Kidney (tissue), 14 donors: ENCODE results near the gene OSBPL2. TPM values are rescaled to one million over a fixed set of nuclear protein-coding genes. Genes with fewer than 3 reads are reported as not detected.

Source experiments
- DNase-seq, 5 donors: peaks; one replicate each; pipeline ENCODE4 v3.0.0-alpha.2; 2013 to 2020
- FAIRE-seq: peaks from 2 replicates; lab custom pipeline; 2012; peaks lifted over from hg19 to GRCh38; lab: Jason Lieb, UNC
- H3K27ac ChIP-seq, 2 donors: one replicate each; pipeline ENCODE4 v1.7.0; 2013; ENCODE audit warnings: low read depth in 2 of 2, low read length in 2 of 2, inconsistent platforms in 1 of 2
- H3K27me3 ChIP-seq: one replicate; pipeline ENCODE4 v1.7.1; 2013; ENCODE audit warnings: low read length, inconsistent platforms; ENCODE audit not compliant: control insufficient read depth, insufficient read depth
- H3K36me3 ChIP-seq, 3 donors: one replicate each; pipeline versions ENCODE4 v1.7.0 to v1.7.1; 2013; ENCODE audit warnings: low read length in 3 of 3, control low read depth in 1 of 3, inconsistent platforms in 1 of 3; ENCODE audit not compliant: insufficient read depth in 3 of 3, control insufficient read depth in 2 of 3
- H3K4me1 ChIP-seq, 3 donors: one replicate each; pipeline versions ENCODE4 v1.7.0 to v1.7.1; 2013; ENCODE audit warnings: low read length in 3 of 3, inconsistent platforms in 1 of 3, low read depth in 1 of 3; ENCODE audit not compliant: control insufficient read depth in 2 of 3, insufficient read depth in 2 of 3
- H3K4me3 ChIP-seq, 3 donors: one replicate each; pipeline versions ENCODE4 v1.7.0 to v1.8.1; 2013; ENCODE audit warnings: low read length in 3 of 3, control low read depth in 1 of 3, inconsistent platforms in 1 of 3
- H3K9ac ChIP-seq, 3 donors: one replicate each; pipeline versions ENCODE4 v1.7.0 to v1.7.1; 2013; ENCODE audit warnings: low read length in 3 of 3, control low read depth in 1 of 3, inconsistent platforms in 1 of 3
- H3K9me3 ChIP-seq, 3 donors: one replicate each; pipeline versions ENCODE4 v1.7.0 to v1.7.1; 2013; ENCODE audit warnings: low read length in 3 of 3, control low read depth in 1 of 3, inconsistent platforms in 1 of 3; ENCODE audit not compliant: control insufficient read depth in 2 of 3, insufficient read depth in 1 of 3
- CTCF ChIP-seq: IDR thresholded peaks from 3 replicates; pipeline ENCODE4 v1.5.1; 2012; ENCODE audit warnings: mild to moderate bottlenecking, moderate library complexity, borderline replicate concordance; ENCODE audit not compliant: insufficient read depth; ENCODE audit errors: extremely low read depth
- intact Hi-C: fragments of 100-400 bp; cut with DNase I; formaldehyde crosslinking; loops from one replicate; pipeline ENCODE4 v1.11.1; 2022
- polyA plus RNA-seq: library from polyadenylated mRNA; stranded (reverse); fragments of 350-450 nt; fragmentation: Illumina TruSeq; extraction: RNeasy Lipid Tissue Mini Kit (QIAGEN cat#74804); gene quantifications from one replicate; pipeline ENCODE4 v1.2.3, GENCODE V29; 2014; ENCODE audit warnings: low read depth, low replicate concordance; ENCODE audit not compliant: insufficient read depth
- total RNA-seq: library from RNA; stranded (reverse); fragmentation: NEBNext Ultra II Directional; extraction: Animal tissue kit (Norgen Biotek cat#: 25700); gene quantifications from one replicate; pipeline ENCODE4 v1.2.1, GENCODE V29; 2021
- donor health status: control.
- donor health status: control.
- donor health status: control.
- donor health status: control.
- donor health status: control.
- donor health status: DM: yes; HTN: yes; CAD: no.
- donor health status: Normal renal cell carcinoma (clear cell type).

Gene OSBPL2
- total and polyA plus RNA-seq, 2 donors from 2014 or later, result 20.4 to 57.1 TPM

GRCh38 chr20:62289131-62289530, 50.8 kb downstream of the OSBPL2 start:
- H3K9me3 ChIP-seq, result no peaks in the 10 kb centered on the region
- DNase-seq (no peak), FAIRE-seq (no peak)
- H3K36me3 ChIP-seq, result peaks cover 0 to 40% (median 19%) of the 10 kb centered on the region in 3 donors
- no peak overlapping the region for H3K27ac ChIP-seq
- no peaks in the 10 kb centered on the region for H3K27me3 ChIP-seq
- H3K4me1 ChIP-seq, result no peaks in the 10 kb centered on the region
- no peak overlapping the region for H3K9ac ChIP-seq
- intact Hi-C loops, result no loop called here
- TF ChIP-seq CTCF, result no peak
- H3K4me3 ChIP-seq, result no peak overlapping the region

GRCh38 chr20:62289898-62290297, 51.6 kb downstream of the OSBPL2 start:
- peaks cover 0 to 40% (median 22%) of the 10 kb centered on the region in 3 donors for H3K36me3 ChIP-seq
- no peaks in the 10 kb centered on the region for H3K4me1 ChIP-seq
- no peaks in the 10 kb centered on the region for H3K27me3 ChIP-seq
- FAIRE-seq (no peak), DNase-seq (peak in 1 of 5 donors; percentile 45)
- no peak overlapping the region for H3K9ac ChIP-seq
- intact Hi-C loops, result no loop called here
- TF ChIP-seq CTCF, result no peak
- H3K4me3 ChIP-seq, result no peak overlapping the region
- H3K27ac ChIP-seq, result no peak overlapping the region
- no peaks in the 10 kb centered on the region for H3K9me3 ChIP-seq

GRCh38 chr20:62291251-62292066, 53.1 kb downstream of the OSBPL2 start:
- H3K36me3 ChIP-seq, result peaks cover 0 to 40% (median 29%) of the 10 kb centered on the region in 3 donors
- no peak overlapping the region for H3K4me3 ChIP-seq
- intact Hi-C loops, result no loop called here
- no peak for TF ChIP-seq CTCF
- H3K27ac ChIP-seq, result no peak overlapping the region
- H3K27me3 ChIP-seq, result no peaks in the 10 kb centered on the region
- DNase-seq (no peak), FAIRE-seq (no peak)
- H3K4me1 ChIP-seq, result no peaks in the 10 kb centered on the region
- no peaks in the 10 kb centered on the region for H3K9me3 ChIP-seq
- no peak overlapping the region for H3K9ac ChIP-seq
